ENCODE measurements around the gene MTMR1.

The MTMR1 gene

DNA sequence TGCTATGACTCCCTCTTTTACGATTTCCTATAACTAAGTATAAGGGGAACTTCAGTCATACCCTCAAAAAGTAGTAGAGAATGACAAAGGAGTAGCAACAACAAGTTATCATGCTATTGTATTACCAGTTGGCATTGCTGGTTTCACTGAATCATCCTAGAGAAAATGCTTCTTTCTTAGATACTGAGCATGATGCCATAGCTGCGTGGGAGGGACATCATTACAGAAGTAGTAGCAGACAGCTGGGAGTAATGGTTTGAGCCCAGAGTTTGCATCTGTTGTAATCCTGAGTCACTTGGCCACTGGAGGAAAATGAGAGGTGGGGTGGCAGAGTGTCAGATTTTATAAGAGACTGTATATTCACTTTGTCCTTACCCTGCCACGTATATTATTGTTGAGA, 38.6 kb downstream of the MTMR1 start:
- DNase-seq (ENCODE audit: low read depth): peak; percentile 73
- TF ChIP-seq, protein P1, sequence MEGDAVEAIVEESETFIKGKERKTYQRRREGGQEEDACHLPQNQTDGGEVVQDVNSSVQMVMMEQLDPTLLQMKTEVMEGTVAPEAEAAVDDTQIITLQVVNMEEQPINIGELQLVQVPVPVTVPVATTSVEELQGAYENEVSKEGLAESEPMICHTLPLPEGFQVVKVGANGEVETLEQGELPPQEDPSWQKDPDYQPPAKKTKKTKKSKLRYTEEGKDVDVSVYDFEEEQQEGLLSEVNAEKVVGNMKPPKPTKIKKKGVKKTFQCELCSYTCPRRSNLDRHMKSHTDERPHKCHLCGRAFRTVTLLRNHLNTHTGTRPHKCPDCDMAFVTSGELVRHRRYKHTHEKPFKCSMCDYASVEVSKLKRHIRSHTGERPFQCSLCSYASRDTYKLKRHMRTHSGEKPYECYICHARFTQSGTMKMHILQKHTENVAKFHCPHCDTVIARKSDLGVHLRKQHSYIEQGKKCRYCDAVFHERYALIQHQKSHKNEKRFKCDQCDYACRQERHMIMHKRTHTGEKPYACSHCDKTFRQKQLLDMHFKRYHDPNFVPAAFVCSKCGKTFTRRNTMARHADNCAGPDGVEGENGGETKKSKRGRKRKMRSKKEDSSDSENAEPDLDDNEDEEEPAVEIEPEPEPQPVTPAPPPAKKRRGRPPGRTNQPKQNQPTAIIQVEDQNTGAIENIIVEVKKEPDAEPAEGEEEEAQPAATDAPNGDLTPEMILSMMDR (conservative IDR thresholded peaks at IDR 0.05; ENCODE audit: low read depth, low read length): no peak
- H3K4me3 ChIP-seq (ENCODE audit: low read depth, low read length): no peak overlapping the region

DNA sequence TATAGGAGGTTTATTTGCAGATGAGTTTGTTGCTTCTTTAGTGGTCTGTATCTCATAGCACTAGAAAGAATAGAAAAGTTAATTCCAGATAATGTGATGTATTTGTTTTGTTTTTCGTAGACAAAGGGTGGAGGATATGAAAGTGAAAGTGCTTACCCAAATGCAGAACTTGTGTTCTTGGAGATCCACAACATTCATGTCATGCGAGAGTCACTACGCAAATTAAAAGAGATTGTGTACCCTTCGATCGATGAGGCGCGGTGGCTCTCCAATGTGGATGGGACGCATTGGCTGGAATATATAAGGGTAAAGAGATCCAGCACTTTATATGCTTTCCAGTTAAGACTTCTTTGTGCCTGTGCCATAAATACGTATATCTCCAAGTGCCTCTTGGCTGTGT, 43.3 kb downstream of the MTMR1 start:
- DNase-seq (ENCODE audit: low read depth): no peak
- H3K4me3 ChIP-seq (ENCODE audit: low read depth, low read length): no peak overlapping the region
- TF ChIP-seq, protein P1 (conservative IDR thresholded peaks at IDR 0.05; ENCODE audit: low read depth, low read length): no peak

DNA sequence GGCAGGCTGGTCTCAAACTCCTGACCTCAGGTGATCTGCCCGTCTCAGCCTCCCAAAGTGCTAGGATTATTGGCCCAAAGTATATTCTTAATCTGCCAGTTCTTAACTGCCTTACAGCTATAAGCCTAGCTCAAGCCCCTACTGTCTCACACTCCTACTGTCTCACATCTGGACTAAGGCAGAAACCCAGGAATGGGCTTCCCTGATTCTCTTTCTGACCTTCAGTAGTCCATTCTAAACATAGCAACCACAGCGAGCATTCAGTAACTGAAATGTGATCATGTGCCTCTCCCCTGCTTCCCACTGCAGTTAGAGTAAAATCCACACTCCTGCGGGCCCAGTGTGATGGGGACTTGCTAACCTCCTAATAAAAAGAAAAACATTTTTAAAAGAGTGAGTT, 58.9 kb downstream of the MTMR1 start:
- TF ChIP-seq, protein P1 (conservative IDR thresholded peaks at IDR 0.05; ENCODE audit: low read depth, low read length): no peak
- peak; percentile 65 for DNase-seq (ENCODE audit: low read depth)
- no peak overlapping the region for H3K4me3 ChIP-seq (ENCODE audit: low read depth, low read length)

DNA sequence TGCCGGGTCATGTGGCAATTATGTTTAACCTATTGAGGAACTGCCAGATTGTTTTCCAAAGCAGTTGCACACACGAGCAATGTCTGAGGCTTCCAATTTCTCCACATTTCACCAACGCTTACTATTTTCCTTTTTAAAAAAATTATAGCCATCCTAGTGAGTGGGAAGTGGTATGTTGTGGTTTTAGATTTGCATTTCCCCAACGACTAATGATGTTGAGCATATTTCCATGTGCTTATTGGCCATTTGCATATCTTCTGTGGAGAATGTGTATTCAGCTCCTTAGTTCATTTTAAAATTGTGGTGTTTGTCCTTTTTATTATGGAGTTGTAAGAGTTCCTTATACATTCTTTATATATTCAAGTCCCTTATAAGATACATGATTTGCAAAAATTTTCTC, 60.2 kb downstream of the MTMR1 start:
- no peak overlapping the region for H3K4me3 ChIP-seq (ENCODE audit: low read depth, low read length)
- TF ChIP-seq, protein P1 (conservative IDR thresholded peaks at IDR 0.05; ENCODE audit: low read depth, low read length): no peak
- no peak for DNase-seq (ENCODE audit: low read depth)

DNA sequence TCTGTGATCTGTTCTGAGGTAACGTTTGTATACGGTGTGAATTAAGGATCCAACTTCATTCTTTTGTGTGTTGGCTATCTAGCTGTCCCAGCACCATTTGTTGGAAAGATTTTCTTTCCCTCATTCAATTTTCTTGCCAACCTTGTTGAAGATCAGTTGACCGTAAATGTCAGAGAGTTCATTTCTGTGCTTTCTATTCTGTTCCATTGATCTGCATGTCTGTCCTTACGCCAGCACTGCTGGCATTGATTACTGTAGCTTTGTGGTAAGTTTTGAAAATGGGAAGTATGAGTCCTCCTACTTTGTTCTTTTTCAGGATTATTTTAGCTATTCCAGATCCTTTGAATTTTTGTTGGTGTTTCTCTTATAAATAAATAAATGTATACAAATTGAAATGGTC, 60.8 kb downstream of the MTMR1 start:
- no peak overlapping the region for H3K4me3 ChIP-seq (ENCODE audit: low read depth, low read length)
- DNase-seq (ENCODE audit: low read depth): no peak
- TF ChIP-seq, protein P1 (conservative IDR thresholded peaks at IDR 0.05; ENCODE audit: low read depth, low read length): no peak

DNA sequence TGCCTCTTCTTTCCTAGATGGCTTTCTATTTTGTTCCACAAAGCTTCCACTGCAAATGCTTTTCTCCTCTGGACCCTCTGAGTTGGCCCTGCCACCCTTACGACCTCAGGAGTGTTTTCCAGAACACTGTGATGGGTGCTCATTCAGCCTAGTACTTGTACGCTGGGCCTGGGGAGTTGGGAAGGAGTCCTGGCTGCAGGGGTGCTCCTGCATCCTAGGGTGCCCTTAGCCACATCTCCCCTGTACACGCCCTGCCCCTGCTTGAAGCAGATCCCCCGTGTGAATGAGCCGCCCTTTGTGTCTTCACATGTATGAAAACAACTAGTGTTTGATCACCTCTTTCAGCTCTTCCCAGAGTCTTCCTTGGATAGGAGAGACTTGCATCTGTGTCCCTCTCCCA, 64.2 kb downstream of the MTMR1 start:
- TF ChIP-seq, protein P1 (conservative IDR thresholded peaks at IDR 0.05; ENCODE audit: low read depth, low read length): no peak
- no peak for DNase-seq (ENCODE audit: low read depth)

DNA sequence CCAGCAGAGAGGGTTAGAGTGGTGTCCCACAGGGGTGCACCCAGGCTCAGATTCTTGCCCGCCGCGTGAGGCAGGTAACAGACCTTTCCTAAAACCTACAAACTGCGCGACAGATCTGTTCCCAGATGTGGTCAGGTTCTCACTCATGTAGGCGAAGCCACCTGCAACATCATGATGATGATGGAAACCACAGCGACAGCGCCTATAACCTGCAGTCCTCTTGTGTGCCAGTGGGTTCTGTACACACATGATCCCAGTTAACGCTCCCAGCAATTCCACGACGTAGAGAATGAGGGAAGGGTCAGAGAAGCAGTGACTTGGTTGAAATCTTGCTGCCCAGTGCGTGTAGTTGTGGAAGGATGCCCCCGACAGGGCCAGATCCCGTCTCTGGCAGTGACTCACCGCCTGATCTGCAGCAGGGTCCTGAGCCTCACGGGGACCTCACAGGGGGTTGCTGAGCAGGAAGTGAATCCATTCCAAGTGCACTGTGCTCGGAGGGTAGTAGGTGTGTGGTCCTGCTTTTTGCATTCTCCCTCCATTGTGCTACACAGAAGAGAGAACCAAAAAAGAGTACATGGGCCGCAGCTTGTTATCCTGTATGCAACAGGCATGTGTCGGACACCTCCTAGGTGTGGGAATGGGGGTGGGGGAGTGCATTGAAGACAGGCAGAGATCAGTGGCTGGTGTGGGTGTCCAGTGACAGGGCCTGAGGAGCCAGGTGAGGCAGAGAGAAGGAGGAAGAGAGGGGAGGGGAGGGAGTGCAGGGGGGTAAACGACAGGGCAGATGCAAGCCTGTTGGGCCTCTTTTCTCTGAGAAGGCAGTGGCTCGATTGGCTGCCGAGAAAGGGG, 66.6 kb downstream of the MTMR1 start:
- no peak overlapping the region for H3K4me3 ChIP-seq (ENCODE audit: low read depth, low read length)
- TF ChIP-seq, protein P1 (conservative IDR thresholded peaks at IDR 0.05; ENCODE audit: low read depth, low read length): no peak

More for the DNA sequence above, 64.2 kb downstream of the MTMR1 start:
- H3K4me3 ChIP-seq (ENCODE audit: low read depth, low read length): no peak overlapping the region

More for the DNA sequence above, 66.6 kb downstream of the MTMR1 start:
- DNase-seq (ENCODE audit: low read depth): peak; percentile 17
